ENCODE results near the gene ZC2HC1C. TPM values are rescaled to one million over a fixed set of nuclear protein-coding genes. Genes with fewer than 3 reads are reported as not detected.

ZC2HC1C gene
- total RNA-seq, 1 donor from 2014 or later = 1.0 TPM

GRCh38 chr14:75068294-75069120 lies 934 bp upstream of the ZC2HC1C start:
- Mint-ChIP-seq H3K27me3 (ENCODE audit: unreplicated experiment) (peaks cover 2% of the 10 kb centered on the region), H3K9me3 (ENCODE audit: unreplicated experiment) (no peaks in the 10 kb centered on the region), H3K27ac (ENCODE audit: unreplicated experiment) (no peak overlapping the region), H3K4me3 (ENCODE audit: unreplicated experiment) (no peak overlapping the region), H3K36me3 (ENCODE audit: unreplicated experiment) (no peaks in the 10 kb centered on the region), H3K4me1 (ENCODE audit: unreplicated experiment) (peaks cover 10% of the 10 kb centered on the region)
- no peak for DNase-seq (ENCODE audit: extremely low spot score, unreplicated experiment)
- TF ChIP-seq, protein P1, sequence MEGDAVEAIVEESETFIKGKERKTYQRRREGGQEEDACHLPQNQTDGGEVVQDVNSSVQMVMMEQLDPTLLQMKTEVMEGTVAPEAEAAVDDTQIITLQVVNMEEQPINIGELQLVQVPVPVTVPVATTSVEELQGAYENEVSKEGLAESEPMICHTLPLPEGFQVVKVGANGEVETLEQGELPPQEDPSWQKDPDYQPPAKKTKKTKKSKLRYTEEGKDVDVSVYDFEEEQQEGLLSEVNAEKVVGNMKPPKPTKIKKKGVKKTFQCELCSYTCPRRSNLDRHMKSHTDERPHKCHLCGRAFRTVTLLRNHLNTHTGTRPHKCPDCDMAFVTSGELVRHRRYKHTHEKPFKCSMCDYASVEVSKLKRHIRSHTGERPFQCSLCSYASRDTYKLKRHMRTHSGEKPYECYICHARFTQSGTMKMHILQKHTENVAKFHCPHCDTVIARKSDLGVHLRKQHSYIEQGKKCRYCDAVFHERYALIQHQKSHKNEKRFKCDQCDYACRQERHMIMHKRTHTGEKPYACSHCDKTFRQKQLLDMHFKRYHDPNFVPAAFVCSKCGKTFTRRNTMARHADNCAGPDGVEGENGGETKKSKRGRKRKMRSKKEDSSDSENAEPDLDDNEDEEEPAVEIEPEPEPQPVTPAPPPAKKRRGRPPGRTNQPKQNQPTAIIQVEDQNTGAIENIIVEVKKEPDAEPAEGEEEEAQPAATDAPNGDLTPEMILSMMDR (IDR thresholded peaks at IDR 0.05) = no peak

GRCh38 chr14:75069811-75070145 lies 337 bp downstream of the ZC2HC1C start:
- Mint-ChIP-seq H3K36me3 (ENCODE audit: unreplicated experiment) (no peaks in the 10 kb centered on the region), H3K4me1 (ENCODE audit: unreplicated experiment) (peaks cover 3% of the 10 kb centered on the region), H3K4me3 (ENCODE audit: unreplicated experiment) (no peak overlapping the region), H3K27ac (ENCODE audit: unreplicated experiment) (peak overlapping the region; percentile 95), H3K9me3 (ENCODE audit: unreplicated experiment) (no peaks in the 10 kb centered on the region), H3K27me3 (ENCODE audit: unreplicated experiment) (peaks cover 5% of the 10 kb centered on the region)
- TF ChIP-seq, protein P1 (IDR thresholded peaks at IDR 0.05) = no peak
- DNase-seq (ENCODE audit: extremely low spot score, unreplicated experiment) = no peak

DNA sequence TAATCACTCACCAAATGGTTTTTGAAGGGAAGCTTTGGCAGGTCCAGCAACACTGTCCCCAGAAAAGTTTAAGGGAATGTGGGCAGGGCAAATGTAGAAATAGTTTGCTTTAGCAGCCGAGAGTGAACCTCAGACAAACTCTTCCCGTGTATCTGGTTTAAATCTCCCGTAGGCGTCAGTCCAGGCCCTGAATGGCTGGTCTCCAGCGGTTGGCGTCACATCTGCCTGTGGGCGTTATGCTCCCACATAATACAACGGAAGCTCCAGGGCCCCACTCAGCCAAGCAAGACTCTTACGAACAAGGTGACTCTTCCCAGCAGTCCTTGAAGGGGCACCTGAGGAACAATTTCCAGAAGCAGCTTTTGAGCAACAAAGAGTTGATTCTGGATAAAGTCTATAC lies 942 bp downstream of the ZC2HC1C start:
- H3K27me3 Mint-ChIP-seq (ENCODE audit: unreplicated experiment) = peaks cover 9% of the 10 kb centered on the region

DNA sequence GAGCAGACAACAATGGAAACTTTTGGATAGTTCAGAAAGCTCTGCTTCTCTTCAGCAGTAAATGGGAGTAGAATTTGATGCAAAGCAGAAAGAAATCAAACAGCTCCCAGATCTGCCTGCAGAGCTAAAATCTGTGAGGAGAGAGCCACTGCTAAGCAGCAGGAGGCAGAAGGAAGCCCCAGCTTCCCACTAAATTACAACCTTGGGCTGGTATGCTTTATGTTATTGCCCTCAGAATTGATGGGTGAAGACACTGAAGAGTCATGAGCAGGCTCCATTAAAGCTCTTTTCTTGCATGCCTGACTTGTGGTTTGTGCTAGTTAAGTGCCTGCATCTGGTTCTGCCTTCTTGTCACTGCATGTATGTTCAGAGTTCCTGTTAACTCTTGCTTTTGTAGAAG lies 8.4 kb downstream of the ZC2HC1C start:
- Mint-ChIP-seq H3K4me1 (ENCODE audit: unreplicated experiment) (peaks cover 7% of the 10 kb centered on the region), H3K9me3 (ENCODE audit: unreplicated experiment) (no peaks in the 10 kb centered on the region), H3K4me3 (ENCODE audit: unreplicated experiment) (no peak overlapping the region), H3K27ac (ENCODE audit: unreplicated experiment) (no peak overlapping the region), H3K36me3 (ENCODE audit: unreplicated experiment) (peaks cover 8% of the 10 kb centered on the region), H3K27me3 (ENCODE audit: unreplicated experiment) (peaks cover 8% of the 10 kb centered on the region)
- no peak for DNase-seq (ENCODE audit: extremely low spot score, unreplicated experiment)
- TF ChIP-seq, protein P1 (IDR thresholded peaks at IDR 0.05) = no peak

More for the DNA sequence above, 942 bp downstream of the ZC2HC1C start:
- Mint-ChIP-seq H3K4me3 (ENCODE audit: unreplicated experiment) (no peak overlapping the region), H3K9me3 (ENCODE audit: unreplicated experiment) (no peaks in the 10 kb centered on the region), H3K27ac (ENCODE audit: unreplicated experiment) (no peak overlapping the region), H3K36me3 (ENCODE audit: unreplicated experiment) (no peaks in the 10 kb centered on the region), H3K4me1 (ENCODE audit: unreplicated experiment) (peaks cover 3% of the 10 kb centered on the region)
- no peak for DNase-seq (ENCODE audit: extremely low spot score, unreplicated experiment)
- TF ChIP-seq, protein P1 (IDR thresholded peaks at IDR 0.05) = no peak

DNA sequence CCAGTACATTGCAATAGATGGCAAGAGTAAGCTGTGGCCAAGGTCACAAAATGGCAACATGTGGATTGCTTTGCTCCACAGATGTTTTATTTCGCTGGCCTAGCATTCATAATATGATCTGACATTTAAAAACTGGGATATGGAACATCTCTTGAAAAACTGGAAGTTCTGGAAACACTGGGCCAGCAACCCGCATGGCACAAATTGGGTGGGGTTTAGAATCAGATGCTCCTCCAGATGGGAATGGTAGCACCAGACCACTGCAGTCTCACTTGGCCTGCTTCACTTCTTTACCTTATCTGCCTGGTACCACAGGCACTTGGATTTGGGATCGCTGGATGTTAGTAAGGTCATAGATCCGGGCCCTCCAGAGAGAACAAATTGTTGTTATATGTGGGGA lies 10.1 kb downstream of the ZC2HC1C start:
- H3K4me1 Mint-ChIP-seq (ENCODE audit: unreplicated experiment) = peaks cover 7% of the 10 kb centered on the region
- no peak overlapping the region for H3K27ac Mint-ChIP-seq (ENCODE audit: unreplicated experiment)
- no peaks in the 10 kb centered on the region for H3K9me3 Mint-ChIP-seq (ENCODE audit: unreplicated experiment)
- H3K36me3 Mint-ChIP-seq (ENCODE audit: unreplicated experiment) = peaks cover 15% of the 10 kb centered on the region
- DNase-seq (ENCODE audit: extremely low spot score, unreplicated experiment) = no peak
- peaks cover 4% of the 10 kb centered on the region for H3K27me3 Mint-ChIP-seq (ENCODE audit: unreplicated experiment)
- TF ChIP-seq, protein P1 (IDR thresholded peaks at IDR 0.05) = no peak
- H3K4me3 Mint-ChIP-seq (ENCODE audit: unreplicated experiment) = no peak overlapping the region

Data from osteocyte (in vitro differentiated cells).